HepG2 (cell line): Measurements from ENCODE around the gene PUM1. TPM values are rescaled to one million over a fixed set of nuclear protein-coding genes. Genes with fewer than 3 reads are reported as not detected.

Source experiments
- ATAC-seq: fragments of 200-7000 bp; cut with Tn5 transposase; 3 replicates; pipeline ENCODE4 v1.9.1; 2020; ENCODE audit warnings: mild to moderate bottlenecking, moderate library complexity
- BruUV-seq: library from RNA; stranded (reverse); fragments of 400-500 nt; replicated peaks from 2 replicates; lab custom pipeline; 2021; lab: Mats Ljungman, UMichigan
- CTCF ChIA-PET: fragments of 300-600 bp; formaldehyde crosslinking; extraction: SDS; loops from one replicate; lab custom pipeline; 2021; ENCODE audit warnings: low total read pairs, inconsistent platforms, low intra/inter-chr PET ratio; lab: Yijun Ruan, JAX
- POLR2A ChIA-PET: fragments of 350-600 bp; sonication (Branson Sonifier 250); formaldehyde crosslinking; loops from one replicate; lab custom pipeline; 2020; ENCODE audit warnings: antibody characterized with exemption, inconsistent platforms; lab: Yijun Ruan, JAX
- DNase-seq: peaks from one replicate; pipeline ENCODE4 v3.0.0-alpha.2; 2015; ENCODE audit warnings: low spot score
- FAIRE-seq: peaks from 3 replicates; lab custom pipeline; 2011; peaks lifted over from hg19 to GRCh38; lab: Jason Lieb, UNC
- H2AFZ ChIP-seq: one replicate; pipeline ENCODE4 v1.6.1; 2011; ENCODE audit warnings: low read length, inconsistent platforms
- H3K27ac ChIP-seq: fragments of 300-600 bp; 3 replicates; pipeline ENCODE4 v1.8.0; 2011; ENCODE audit warnings: mixed run types, mild to moderate bottlenecking, mixed read lengths, low read length, inconsistent platforms; ENCODE audit not compliant: insufficient read depth; ENCODE audit errors: extremely low read length
- H3K27me3 ChIP-seq, 2 experiments: fragments of 200-600 bp in 1 of 2; 2 replicates in 1 of 2; 3 replicates in 1 of 2; pipeline versions ENCODE4 v1.6.0 to v1.8.0; 2011; ENCODE audit warnings: low read length in 2 of 2, mild to moderate bottlenecking in 2 of 2, moderate library complexity in 2 of 2, inconsistent platforms in 1 of 2; ENCODE audit not compliant: insufficient read depth in 2 of 2, control insufficient read depth in 1 of 2
- H3K36me3 ChIP-seq, 2 experiments: fragments of 200-600 bp in 1 of 2; replicated peaks in 1 of 2; 2 replicates in 1 of 2; 3 replicates in 1 of 2; pipeline versions ENCODE4 v1.5.1 to v1.8.0; 2011; ENCODE audit warnings: low read length in 2 of 2, inconsistent platforms in 1 of 2; ENCODE audit not compliant: insufficient read depth in 2 of 2, control insufficient read depth in 1 of 2
- H3K4me1 ChIP-seq: 2 replicates; pipeline ENCODE4 v1.5.1; 2012; ENCODE audit warnings: low read length, inconsistent platforms; ENCODE audit not compliant: insufficient read depth
- H3K4me2 ChIP-seq: 2 replicates; pipeline ENCODE4 v1.6.0; 2011; ENCODE audit warnings: low read depth, low read length, inconsistent platforms
- H3K4me3 ChIP-seq, 3 experiments: fragments of 200-600 bp in 1 of 3; sonication (generic), shearing (Covaris generic) in 1 of 3; replicated peaks in 1 of 3; 2 replicates each; pipeline ENCODE4 v1.5.1; 2011 to 2016; ENCODE audit warnings: low read length in 3 of 3, inconsistent platforms in 2 of 3, low read depth in 2 of 3, mild to moderate bottlenecking in 2 of 3, control low read depth in 1 of 3, mixed read lengths in 1 of 3; ENCODE audit not compliant: insufficient read depth in 1 of 3
- H3K79me2 ChIP-seq: one replicate; pipeline ENCODE4 v1.6.1; 2011; ENCODE audit warnings: low read length, inconsistent platforms; ENCODE audit not compliant: insufficient read depth
- H3K9ac ChIP-seq: 2 replicates; pipeline ENCODE4 v1.6.0; 2011; ENCODE audit warnings: mild to moderate bottlenecking, low read depth, low read length, inconsistent platforms; ENCODE audit not compliant: insufficient read depth
- H3K9me3 ChIP-seq: 2 replicates; pipeline ENCODE4 v1.5.1; 2012; ENCODE audit warnings: mild to moderate bottlenecking, low read length
- H4K20me1 ChIP-seq: 2 replicates; pipeline ENCODE4 v1.6.0; 2011; ENCODE audit warnings: inconsistent platforms, mild to moderate bottlenecking, low read length, moderate library complexity; ENCODE audit not compliant: insufficient read depth
- ARID3A ChIP-seq: IDR thresholded peaks from 2 replicates; pipeline ENCODE4 v1.6.1; 2012; ENCODE audit warnings: low read depth, low read length, improper control_type of control experiment
- ATF7 ChIP-seq, 2 experiments: fragments of 450-650 bp in 1 of 2; sonication (generic) in 1 of 2; formaldehyde crosslinking in 1 of 2; IDR thresholded peaks; 2 replicates each; pipeline versions ENCODE4 v1.4.0 to v1.6.1; 2016 to 2020; ENCODE audit warnings: antibody characterized with exemption in 1 of 2, mild to moderate bottlenecking in 1 of 2, missing genetic modification reagents in 1 of 2
- ATRX ChIP-seq: sonication (generic); formaldehyde crosslinking; IDR thresholded peaks from 2 replicates; pipeline ENCODE4 v1.4.0; 2020; ENCODE audit warnings: missing genetic modification reagents, borderline replicate concordance
- BRCA1 ChIP-seq: sonication (generic); formaldehyde crosslinking; IDR thresholded peaks from 2 replicates; pipeline ENCODE4 v1.4.0; 2020; ENCODE audit warnings: missing genetic modification reagents
- CREB1 ChIP-seq, 2 experiments: fragments of 450-650 bp in 1 of 2; IDR thresholded peaks; 2 replicates each; pipeline ENCODE4 v1.6.1; 2016 to 2017; ENCODE audit warnings: control low read depth in 1 of 2, mild to moderate bottlenecking in 1 of 2, missing compliant biosample characterization in 1 of 2, missing genetic modification characterization in 1 of 2
- DDIT3 ChIP-seq: sonication (generic); formaldehyde crosslinking; IDR thresholded peaks from 2 replicates; pipeline ENCODE4 v1.4.0; 2020; ENCODE audit warnings: mild to moderate bottlenecking, missing genetic modification reagents
- DRAP1 ChIP-seq: IDR thresholded peaks from 2 replicates; pipeline ENCODE4 v1.6.1; 2016; ENCODE audit warnings: missing genetic modification reagents, missing compliant biosample characterization
- E2F1 ChIP-seq: sonication (generic); formaldehyde crosslinking; IDR thresholded peaks from 2 replicates; pipeline ENCODE4 v1.5.0; 2020; ENCODE audit warnings: missing genetic modification reagents
- JUND ChIP-seq: sonication (generic); formaldehyde crosslinking; IDR thresholded peaks from 2 replicates; pipeline ENCODE4 v1.8.0; 2022; ENCODE audit warnings: mild to moderate bottlenecking, missing genetic modification reagents
- MAFF ChIP-seq: IDR thresholded peaks from 2 replicates; pipeline ENCODE4 v1.6.1; 2011; ENCODE audit warnings: low read depth, low read length, improper control_type of control experiment
- MAFG ChIP-seq: sonication (generic); formaldehyde crosslinking; IDR thresholded peaks from 2 replicates; pipeline ENCODE4 v1.5.1; 2020; ENCODE audit warnings: mild to moderate bottlenecking, missing genetic modification reagents
- MEF2D ChIP-seq: sonication (generic); formaldehyde crosslinking; IDR thresholded peaks from 2 replicates; pipeline ENCODE4 v1.5.1; 2020; ENCODE audit warnings: mild to moderate bottlenecking, missing genetic modification reagents
- PBX2 ChIP-seq: IDR thresholded peaks from 2 replicates; pipeline ENCODE4 v1.6.1; 2016; ENCODE audit warnings: control low read depth
- POGZ ChIP-seq: sonication (generic); formaldehyde crosslinking; IDR thresholded peaks from 2 replicates; pipeline ENCODE4 v1.4.0; 2020; ENCODE audit warnings: mild to moderate bottlenecking, missing genetic modification reagents
- POLR2AphosphoS5 ChIP-seq: IDR thresholded peaks from 2 replicates; pipeline ENCODE4 v1.6.1; 2012; ENCODE audit warnings: low read depth, low read length
- POLR2G ChIP-seq: fragments of 200-400 bp; formaldehyde crosslinking; IDR thresholded peaks from 2 replicates; pipeline ENCODE4 v1.6.1; 2018; ENCODE audit warnings: mild to moderate bottlenecking, low read depth, low read length, moderate library complexity
- RFX5 ChIP-seq: IDR thresholded peaks from 2 replicates; pipeline ENCODE4 v1.6.1; 2011; ENCODE audit warnings: low read depth, low read length, improper control_type of control experiment
- ZFP36L1 ChIP-seq: sonication (generic); formaldehyde crosslinking; IDR thresholded peaks from 2 replicates; pipeline ENCODE4 v1.8.0; 2022; ENCODE audit warnings: mild to moderate bottlenecking, missing genetic modification reagents, moderate library complexity
- ZNF264 ChIP-seq: sonication (generic); formaldehyde crosslinking; IDR thresholded peaks from 2 replicates; pipeline ENCODE4 v1.4.0; 2020; ENCODE audit warnings: missing genetic modification reagents
- ZNF616 ChIP-seq: sonication (generic); formaldehyde crosslinking; IDR thresholded peaks from 2 replicates; pipeline ENCODE4 v1.5.0; 2020; ENCODE audit warnings: low read depth, mild to moderate bottlenecking, missing genetic modification reagents
- ZNF720 ChIP-seq: sonication (generic); formaldehyde crosslinking; IDR thresholded peaks from 2 replicates; pipeline ENCODE4 v1.4.0; 2020; ENCODE audit warnings: missing genetic modification reagents
- WGBS: methylation state at CpG from one replicate; pipeline ENCODE4 v1.1.6; 2017; ENCODE audit warnings: low lambda C conversion rate; 5-methylcytosine and 5-hydroxymethylcytosine counted together
- in situ Hi-C: cut with HindIII; loops from 2 replicates; pipeline ENCODE4 v1.10.0; 2017; ENCODE audit warnings: low pct_unique_long_range_greater_than_20kb; ENCODE audit not compliant: extremely low pct_ligation_motif_present
- intact Hi-C: fragments of 100-400 bp; cut with micrococcal nuclease; formaldehyde crosslinking; loops from one replicate; pipeline ENCODE4 v1.10.0; 2022; ENCODE audit not compliant: unreplicated experiment
- polyA plus RNA-seq, 8 experiments: library from polyadenylated mRNA; depleted of rRNA in 3 of 8; stranded (reverse) in 7 of 8; unstranded in 1 of 8; fragments of >200 nt; fragmentation: Illumina TruSeq in 4 of 8; extraction: Trizol in 4 of 8; gene quantifications; 2 replicates each; pipeline versions ENCODE4 v1.2.1 to v1.2.3, GENCODE V29; 2011 to 2016; ENCODE audit warnings: low read depth in 4 of 8, missing spikeins in 1 of 8, mixed read lengths in 1 of 8; ENCODE audit not compliant: insufficient read depth in 1 of 8
- total RNA-seq, 5 experiments: library from RNA; depleted of rRNA; stranded (reverse); fragments of >200 nt; fragmentation: Illumina TruSeq; extraction: Trizol; gene quantifications; 2 replicates each; pipeline ENCODE4 v1.2.3, GENCODE V29; 2016; ENCODE audit warnings: low read depth in 1 of 5

PUM1 gene
- total and polyA plus RNA-seq, 2 of the 13 experiments (the other 11 are each of a cell fraction or from before 2014, with no cell fraction given), result 64.7 to 91.0 TPM

- POLR2A ChIA-PET, result no interaction called here
- Histone ChIP-seq H3K79me2 (no peaks in the 10 kb centered on the region), H2AFZ (no peak overlapping the region), H4K20me1 (no peaks in the 10 kb centered on the region), H3K9me3 (no peaks in the 10 kb centered on the region), H3K27me3 (peaks cover 0 to 1% of the 10 kb centered on the region in 2 experiments; a peak in 2 of 5 replicates), H3K36me3 (no peaks in the 10 kb centered on the region), H3K4me3 (no peak overlapping the region), H3K4me2 (no peak overlapping the region), H3K27ac (no peak overlapping the region), H3K9ac (no peak overlapping the region), H3K4me1 (no peaks in the 10 kb centered on the region)
- in situ Hi-C loops, result no loop called here
- BruUV-seq, result no TSS peak
- CTCF ChIA-PET, result no interaction called here
- WGBS, result 43% methylated on average over 10 of the region's 10 CpGs
- no peak for FAIRE-seq
- no peak for ATAC-seq
- DNase-seq, result no peak
- intact Hi-C loops, result no loop called here
- TF ChIP-seq RFX5 (peak; percentile 23; the same call in 1 of the 2 replicates), ZNF616 (no peak), DDIT3 (CRISPR knock-in tag) (no peak), JUND (CRISPR knock-in tag) (no peak), ZNF720 (CRISPR knock-in tag) (no peak), ZFP36L1 (no peak), POLR2AphosphoS5 (no peak), CREB1 (IDR thresholded peaks at IDR 0.05) (peak; percentile 59; the same call in 1 of the 2 replicates), CREB1 (CRISPR knock-in tag; IDR thresholded peaks at IDR 0.05) (no peak), ATF7 (IDR thresholded peaks at IDR 0.05) (peak; percentile 94), ATF7 (CRISPR knock-in tag; IDR thresholded peaks at IDR 0.05) (no peak), MEF2D (CRISPR knock-in tag) (no peak), MAFF (peak; percentile 100), ARID3A (no peak), POGZ (CRISPR knock-in tag) (no peak), MAFG (CRISPR knock-in tag) (peak; percentile 84), ZNF264 (CRISPR knock-in tag) (no peak), POLR2G (no peak), BRCA1 (CRISPR knock-in tag) (no peak), E2F1 (CRISPR knock-in tag) (no peak), ATRX (CRISPR knock-in tag) (no peak), PBX2 (no peak), DRAP1 (no peak)
Measured at GRCh38 chr1:30919025-30919881, 146.3 kb downstream of the PUM1 start.
